Muscle of arm (tissue), 12 donors: ENCODE data around the gene SLAIN1. TPM values are rescaled to one million over a fixed set of nuclear protein-coding genes. Genes with fewer than 3 reads are reported as not detected.

Experiments used
- polyA plus RNA-seq, 12 donors: library from polyadenylated mRNA; unstranded; fragments of 120-200 nt; gene quantifications; one replicate each; pipeline ENCODE4 v1.2.1, GENCODE V29; 2013; ENCODE audit not compliant: insufficient read length in 12 of 12

SLAIN1 gene
- polyA plus RNA-seq, 12 donors: 4.6 to 7.0 (median 6.4) TPM; not detected in 2

Other genes with a start within 250 kb of the SLAIN1 start
- 10 to 100 TPM in 3 of 12 donors, under 1 TPM in 5, not detected in 4; 0.05 to 77.7 (median 0.66) TPM for gene SCEL, start 162.0 kb upstream of the SLAIN1 start, polyA plus RNA-seq
- 10 to 100 TPM in 11 of 12 donors, not detected in 1; 11.4 to 34.3 (median 13.7) TPM for gene EDNRB, start 221.1 kb downstream of the SLAIN1 start, polyA plus RNA-seq